Thoracic aorta (tissue), 2 donors: Measurements from ENCODE around the gene ZNF503. TPM values are rescaled to one million over a fixed set of nuclear protein-coding genes. Genes with fewer than 3 reads are reported as not detected.

Experiments used
- ATAC-seq: fragments of 150-250 bp; one replicate; pipeline ENCODE4 v1.8.0; 2017; ENCODE audit warnings: low read depth; ENCODE audit not compliant: insufficient number of reproducible peaks, low FRiP score
- DNase-seq: peaks from one replicate; pipeline ENCODE4 v3.0.0-alpha.2; 2020; ENCODE audit warnings: low spot score
- H3K27ac ChIP-seq, 2 donors: fragments of 200-600 bp; sonication (generic); 1 replicate in 1 of 2; 2 replicates in 1 of 2; pipeline ENCODE4 v1.5.1; 2016; ENCODE audit warnings: mild to moderate bottlenecking in 2 of 2, moderate library complexity in 2 of 2
- H3K27me3 ChIP-seq: fragments of 200-600 bp; sonication (generic); replicated peaks from 2 replicates; pipeline ENCODE4 v1.6.0; 2016; ENCODE audit warnings: mild to moderate bottlenecking; ENCODE audit not compliant: insufficient read depth
- H3K36me3 ChIP-seq: fragments of 200-600 bp; sonication (generic); one replicate; pipeline ENCODE4 v1.5.1; 2016
- H3K4me1 ChIP-seq, 2 donors: fragments of 200-600 bp; sonication (generic); 1 replicate in 1 of 2; 2 replicates in 1 of 2; pipeline versions ENCODE4 v1.5.1 to v1.6.0; 2016; ENCODE audit warnings: low read depth in 2 of 2, mild to moderate bottlenecking in 1 of 2; ENCODE audit not compliant: control insufficient read depth in 1 of 2
- H3K4me3 ChIP-seq: fragments of 200-600 bp; sonication (generic); 2 replicates; pipeline ENCODE4 v1.5.1; 2016; ENCODE audit warnings: mild to moderate bottlenecking
- H3K9me3 ChIP-seq: fragments of 200-600 bp; sonication (generic); 2 replicates; pipeline ENCODE4 v1.5.1; 2016
- total RNA-seq, 2 donors: library from RNA; depleted of rRNA; stranded (reverse); fragments of >200 nt; gene quantifications; one replicate each; pipeline versions ENCODE4 v1.1.0 to v1.2.3, GENCODE V29; 2016
- TF ChIP-seq, protein P1 (sequence below): fragments of 200-600 bp; sonication (generic); IDR thresholded peaks from one replicate; pipeline ENCODE4 v1.5.1; 2019; ENCODE audit warnings: antibody characterized with exemption

Gene ZNF503
- total RNA-seq, 2 donors from 2014 or later: 28.8 to 42.3 TPM

DNA sequence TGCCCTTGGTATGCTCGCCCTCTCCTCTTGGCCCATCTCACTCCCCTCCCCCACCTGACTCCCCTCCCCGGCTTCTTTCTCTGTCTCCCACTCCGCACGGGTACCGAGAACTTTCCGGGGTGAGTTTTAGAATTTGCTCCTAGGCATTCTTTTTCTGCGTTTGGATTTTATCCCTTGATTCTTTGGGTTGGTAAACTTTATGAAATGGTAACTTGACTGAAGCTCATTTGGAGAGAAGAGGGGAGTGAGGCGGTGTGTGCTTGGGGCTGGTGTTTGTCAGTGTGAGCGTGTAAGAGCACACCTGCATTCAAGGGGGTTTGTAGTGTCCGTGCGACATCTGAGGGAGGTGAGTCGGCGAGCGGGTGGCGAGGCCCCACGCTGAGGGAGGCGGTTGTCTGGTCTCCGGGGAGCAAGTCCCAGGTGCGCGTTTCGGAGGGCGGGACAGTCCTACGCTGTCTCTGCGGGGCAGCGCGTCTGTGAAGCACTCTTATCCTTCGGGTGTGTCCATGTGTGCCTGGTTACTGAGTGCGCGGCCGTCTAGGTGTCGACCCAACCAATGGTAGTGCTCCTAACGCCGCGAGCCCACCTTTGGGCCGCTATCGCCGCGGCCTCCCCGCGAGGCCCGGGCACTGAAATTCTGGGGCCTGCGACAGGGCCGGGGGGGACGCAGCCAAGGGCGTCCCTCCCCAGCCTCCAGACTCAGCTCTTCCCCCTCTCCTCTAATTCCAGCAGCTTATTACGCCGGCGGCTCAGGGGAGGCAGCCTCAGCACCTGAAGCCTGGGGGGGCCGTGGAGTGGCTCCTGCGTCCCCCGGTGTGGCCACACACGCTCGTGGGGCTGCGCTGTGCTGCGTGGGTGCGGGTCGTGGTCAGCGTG, 2.6 kb upstream of the ZNF503 start:
- Histone ChIP-seq H3K4me3 (peak overlapping the region; percentile 84), H3K4me1 (peaks cover 0 to 29% of the 10 kb centered on the region in 2 donors), H3K9me3 (no peaks in the 10 kb centered on the region), H3K36me3 (peaks cover 2% of the 10 kb centered on the region), H3K27ac (peak overlapping the region; percentile 99), H3K27me3 (no peaks in the 10 kb centered on the region)
- ATAC-seq (no peak), DNase-seq (no peak)
- TF ChIP-seq, protein P1, sequence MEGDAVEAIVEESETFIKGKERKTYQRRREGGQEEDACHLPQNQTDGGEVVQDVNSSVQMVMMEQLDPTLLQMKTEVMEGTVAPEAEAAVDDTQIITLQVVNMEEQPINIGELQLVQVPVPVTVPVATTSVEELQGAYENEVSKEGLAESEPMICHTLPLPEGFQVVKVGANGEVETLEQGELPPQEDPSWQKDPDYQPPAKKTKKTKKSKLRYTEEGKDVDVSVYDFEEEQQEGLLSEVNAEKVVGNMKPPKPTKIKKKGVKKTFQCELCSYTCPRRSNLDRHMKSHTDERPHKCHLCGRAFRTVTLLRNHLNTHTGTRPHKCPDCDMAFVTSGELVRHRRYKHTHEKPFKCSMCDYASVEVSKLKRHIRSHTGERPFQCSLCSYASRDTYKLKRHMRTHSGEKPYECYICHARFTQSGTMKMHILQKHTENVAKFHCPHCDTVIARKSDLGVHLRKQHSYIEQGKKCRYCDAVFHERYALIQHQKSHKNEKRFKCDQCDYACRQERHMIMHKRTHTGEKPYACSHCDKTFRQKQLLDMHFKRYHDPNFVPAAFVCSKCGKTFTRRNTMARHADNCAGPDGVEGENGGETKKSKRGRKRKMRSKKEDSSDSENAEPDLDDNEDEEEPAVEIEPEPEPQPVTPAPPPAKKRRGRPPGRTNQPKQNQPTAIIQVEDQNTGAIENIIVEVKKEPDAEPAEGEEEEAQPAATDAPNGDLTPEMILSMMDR: no peak

DNA sequence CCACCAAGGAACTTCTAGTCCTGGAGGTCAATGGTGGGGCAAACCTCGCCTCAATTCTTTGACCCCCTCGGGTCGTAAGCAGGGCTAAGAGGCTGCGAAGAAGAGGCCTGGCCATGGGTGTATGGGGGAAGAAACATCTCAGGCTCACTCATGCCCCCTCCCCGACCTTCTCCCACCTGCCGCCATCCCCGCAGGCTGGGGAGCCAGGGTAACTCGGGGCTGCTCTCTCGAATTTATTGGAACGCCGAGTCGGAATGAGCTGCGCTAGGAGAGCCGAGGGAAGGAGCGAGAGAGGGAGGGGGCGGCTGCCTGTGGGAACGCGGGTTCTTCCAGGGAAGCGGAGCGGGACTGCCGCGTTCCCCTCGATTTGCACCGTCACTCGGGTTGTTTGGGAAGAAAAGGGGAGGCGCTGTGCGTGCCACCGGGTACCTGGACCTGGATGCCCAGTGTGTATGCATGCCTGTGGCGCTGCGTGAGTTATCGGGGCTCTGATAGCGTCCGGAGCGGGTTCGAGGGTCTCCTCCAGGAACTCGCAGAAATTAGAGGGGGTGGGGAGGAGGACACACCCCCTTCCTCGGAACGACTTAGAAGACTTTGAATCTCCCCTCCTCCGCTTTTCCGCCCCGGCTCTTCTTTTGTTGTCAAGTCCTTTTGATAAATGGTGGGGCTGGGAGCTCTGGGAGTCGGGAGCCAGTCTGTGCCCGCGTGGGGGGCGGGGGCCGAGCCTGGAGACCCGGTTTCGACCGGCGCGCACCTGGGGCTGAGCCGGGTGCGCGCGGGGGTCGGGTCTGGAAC, 1.8 kb upstream of the ZNF503 start:
- H3K27me3 ChIP-seq: no peaks in the 10 kb centered on the region
- H3K4me1 ChIP-seq: peaks cover 0 to 37% of the 10 kb centered on the region in 2 donors
- H3K36me3 ChIP-seq: peaks cover 5% of the 10 kb centered on the region
- no peaks in the 10 kb centered on the region for H3K9me3 ChIP-seq
- TF ChIP-seq, protein P1: no peak
- peak overlapping the region; percentile 84 for H3K4me3 ChIP-seq
- H3K27ac ChIP-seq: peak overlapping the region; percentile 99
- ATAC-seq (no peak), DNase-seq (no peak)

DNA sequence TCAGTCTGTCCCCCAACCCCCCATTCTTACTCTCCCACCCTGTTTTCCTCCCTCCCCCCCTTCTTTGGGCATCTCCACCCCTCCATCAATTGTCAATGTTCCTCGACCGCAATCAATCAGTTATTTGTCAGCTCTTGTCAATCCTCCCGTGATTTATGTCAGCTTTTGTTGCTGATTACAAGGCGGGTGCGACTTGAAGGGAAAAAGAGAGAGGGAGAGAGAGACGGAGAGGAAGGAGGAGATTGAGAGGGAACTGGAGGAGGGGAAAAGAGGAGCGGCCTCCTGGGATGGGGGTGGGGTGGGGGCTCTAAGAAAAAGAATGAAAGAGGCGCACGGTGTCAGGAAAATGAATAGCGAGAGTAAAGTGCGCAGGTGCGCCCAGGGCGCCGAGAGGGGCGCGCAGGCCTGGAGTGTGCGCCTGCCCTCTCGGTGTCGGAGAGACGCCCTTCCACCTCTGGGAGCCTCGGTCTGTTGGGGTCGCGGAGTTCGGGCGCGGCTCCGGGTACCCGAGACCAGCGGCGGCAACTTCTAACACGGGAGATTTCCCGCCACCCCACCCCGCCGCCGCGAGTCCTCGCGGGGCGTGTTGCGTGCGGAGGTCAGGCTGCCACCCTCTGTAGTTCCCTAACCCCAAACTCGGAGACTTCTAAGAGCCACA, 1.1 kb upstream of the ZNF503 start:
- no peak for DNase-seq
- Histone ChIP-seq H3K36me3 (peaks cover 5% of the 10 kb centered on the region), H3K4me3 (peak overlapping the region; percentile 84), H3K4me1 (peaks cover 0 to 38% of the 10 kb centered on the region in 2 donors), H3K9me3 (no peaks in the 10 kb centered on the region), H3K27me3 (no peaks in the 10 kb centered on the region), H3K27ac (peak overlapping the region; percentile 99)
- ATAC-seq: peak; percentile 0
- TF ChIP-seq, protein P1: no peak

DNA sequence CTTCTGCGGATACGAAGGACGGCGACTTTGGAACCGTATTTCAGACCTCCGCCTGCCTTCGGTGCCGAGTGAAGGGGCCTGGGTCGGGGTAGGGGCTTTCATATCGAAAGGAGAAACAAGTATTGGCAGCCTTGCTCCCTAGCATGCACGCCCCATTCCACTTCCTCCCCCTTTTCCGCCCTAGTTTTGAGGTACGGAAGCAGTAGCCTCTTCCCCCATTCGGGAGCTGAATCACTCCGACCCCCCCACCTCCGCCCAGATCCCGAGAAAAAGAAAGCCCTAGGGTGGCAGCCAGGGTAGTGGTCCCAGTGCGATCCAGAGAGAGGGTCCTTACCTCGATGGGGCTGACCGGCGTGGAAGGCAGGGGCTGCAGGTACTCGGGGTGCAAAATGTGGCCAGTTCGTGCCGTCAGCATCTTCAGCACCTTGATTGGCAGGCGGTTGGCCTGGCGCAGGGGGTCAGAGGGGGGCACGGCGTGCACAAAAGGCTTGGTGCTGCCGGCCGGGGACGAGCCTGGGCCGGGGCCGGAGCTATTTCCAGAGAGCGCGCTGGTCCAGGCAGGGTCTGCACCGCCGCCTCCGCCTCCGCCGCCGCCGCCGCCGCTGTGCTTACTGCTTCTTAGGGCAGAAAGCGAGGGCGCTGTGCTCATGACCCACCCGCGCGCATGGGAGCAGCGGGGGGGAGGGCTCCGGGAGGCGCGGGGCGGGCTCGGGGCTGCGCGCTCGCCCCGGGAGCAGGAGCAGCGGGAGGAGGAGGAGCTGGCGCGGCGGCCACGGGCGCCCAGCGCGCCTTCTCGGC, 594 bp downstream of the ZNF503 start:
- H3K27me3 ChIP-seq: no peaks in the 10 kb centered on the region
- H3K27ac ChIP-seq: peak overlapping the region; percentile 99
- ATAC-seq: no peak
- DNase-seq: no peak
- TF ChIP-seq, protein P1: no peak
- H3K36me3 ChIP-seq: peaks cover 5% of the 10 kb centered on the region
- peaks cover 0 to 32% of the 10 kb centered on the region in 2 donors for H3K4me1 ChIP-seq
- no peaks in the 10 kb centered on the region for H3K9me3 ChIP-seq
- H3K4me3 ChIP-seq: peak overlapping the region; percentile 84
